Endothelial cell of umbilical vein (primary cell): Measurements from ENCODE around the gene ADCY7. TPM values are rescaled to one million over a fixed set of nuclear protein-coding genes. Genes with fewer than 3 reads are reported as not detected.
A peak's percentile ranks its signal among the peaks of the same experiment; 100 is the strongest.

ENCODE experiments used
- BruUV-seq: library from RNA; stranded (reverse); fragments of 400-500 nt; replicated peaks from 2 replicates; lab custom pipeline; 2021; lab: Mats Ljungman, UMichigan
- CTCF ChIA-PET: fragments of 300-600, 350-600 bp; sonication (Branson Sonifier 250); formaldehyde crosslinking; loops from one replicate; lab custom pipeline; 2021; ENCODE audit warnings: antibody characterized with exemption, inconsistent platforms; lab: Charles Lee
- POLR2A ChIA-PET: fragments of 300-600, 350-600 bp; sonication (Branson Sonifier 250); formaldehyde crosslinking; loops from one replicate; lab custom pipeline; 2021; ENCODE audit warnings: antibody characterized with exemption, inconsistent platforms; lab: Charles Lee
- DNase-seq: peaks from one replicate; pipeline ENCODE4 v3.0.0-alpha.2; 2011; ENCODE audit warnings: low read depth, low spot score
- FAIRE-seq: peaks from 2 replicates; lab custom pipeline; 2011; peaks lifted over from hg19 to GRCh38; lab: Jason Lieb, UNC
- H2AFZ ChIP-seq: 2 replicates; pipeline ENCODE4 v1.6.0; 2012; ENCODE audit warnings: low read depth, low read length, control low read depth, inconsistent platforms
- H3K27ac ChIP-seq: 2 replicates; pipeline ENCODE4 v1.5.1; 2011; ENCODE audit warnings: low read depth, mild to moderate bottlenecking, control low read depth, low read length, moderate library complexity; ENCODE audit not compliant: insufficient read depth
- H3K27me3 ChIP-seq, 2 experiments: 2 replicates each; pipeline versions ENCODE4 v1.6.0 to v1.6.1; 2011; ENCODE audit warnings: low read length in 2 of 2, mixed read lengths in 1 of 2; ENCODE audit not compliant: control insufficient read depth in 2 of 2, insufficient read depth in 2 of 2
- H3K36me3 ChIP-seq, 2 experiments: 2 replicates in 1 of 2; 3 replicates in 1 of 2; pipeline ENCODE4 v1.5.1; 2011; ENCODE audit warnings: low read length in 2 of 2, mild to moderate bottlenecking in 1 of 2, moderate library complexity in 1 of 2; ENCODE audit not compliant: control insufficient read depth in 2 of 2, insufficient read depth in 2 of 2; ENCODE audit errors: extremely low read depth in 1 of 2
- H3K4me1 ChIP-seq: 3 replicates; pipeline ENCODE4 v1.5.1; 2011; ENCODE audit warnings: mild to moderate bottlenecking, low read length; ENCODE audit not compliant: control insufficient read depth, insufficient read depth; ENCODE audit errors: extremely low read depth
- H3K4me2 ChIP-seq: 2 replicates; pipeline ENCODE4 v1.6.1; 2011; ENCODE audit warnings: low read length, control low read depth, mixed read lengths; ENCODE audit not compliant: insufficient read depth
- H3K4me3 ChIP-seq, 3 experiments: fragments of 200-600 bp in 1 of 3; sonication (generic), shearing (Covaris generic) in 1 of 3; replicated peaks in 1 of 3; 2 replicates each; pipeline ENCODE4 v1.5.1; 2011 to 2016; ENCODE audit warnings: control low read depth in 3 of 3, low read length in 3 of 3, mild to moderate bottlenecking in 2 of 3, inconsistent platforms in 1 of 3, low read depth in 1 of 3, moderate library complexity in 1 of 3; ENCODE audit not compliant: insufficient read depth in 1 of 3
- H3K79me2 ChIP-seq: 2 replicates; pipeline ENCODE4 v1.6.0; 2012; ENCODE audit warnings: low read length, inconsistent platforms; ENCODE audit not compliant: control insufficient read depth, insufficient read depth
- H3K9ac ChIP-seq: replicated peaks from 2 replicates; pipeline ENCODE3; 2011; ENCODE audit warnings: low read length, control low read depth; ENCODE audit not compliant: insufficient read depth; ENCODE audit errors: extremely low read depth
- H3K9me1 ChIP-seq: replicated peaks from 3 replicates; pipeline ENCODE4 v1.6.0; 2011; ENCODE audit warnings: mild to moderate bottlenecking, low read length; ENCODE audit not compliant: control insufficient read depth, insufficient read depth; ENCODE audit errors: extremely low read depth
- H3K9me3 ChIP-seq: replicated peaks from 2 replicates; pipeline ENCODE4 v1.5.1; 2012; ENCODE audit warnings: low read length, inconsistent platforms; ENCODE audit not compliant: control insufficient read depth, insufficient read depth
- H4K20me1 ChIP-seq: replicated peaks from 2 replicates; pipeline ENCODE3; 2011; ENCODE audit warnings: mild to moderate bottlenecking, low read length; ENCODE audit not compliant: control insufficient read depth, insufficient read depth; ENCODE audit errors: extremely low read depth
- CTCF ChIP-seq, 2 donors: IDR thresholded peaks; 1 replicate in 1 of 2; 2 replicates in 1 of 2; pipeline ENCODE4 v1.5.1; 2011; ENCODE audit warnings: low read length in 2 of 2, mild to moderate bottlenecking in 2 of 2, moderate library complexity in 2 of 2, control low read depth in 1 of 2, inconsistent platforms in 1 of 2, low read depth in 1 of 2; ENCODE audit not compliant: insufficient read depth in 1 of 2; ENCODE audit errors: extremely low read depth in 1 of 2
- EZH2 ChIP-seq: IDR thresholded peaks from 2 replicates; pipeline ENCODE4 v1.6.1; 2012; ENCODE audit warnings: borderline replicate concordance, low read depth, mild to moderate bottlenecking, moderate library complexity, low read length, inconsistent platforms; ENCODE audit not compliant: severe bottlenecking
- FOS ChIP-seq: IDR thresholded peaks from 2 replicates; pipeline ENCODE4 v1.6.1; 2011; ENCODE audit warnings: mild to moderate bottlenecking, low read length, moderate library complexity, borderline replicate concordance; ENCODE audit not compliant: insufficient read depth
- GATA2 ChIP-seq: IDR thresholded peaks from 2 replicates; pipeline ENCODE4 v1.7.0; 2011; ENCODE audit warnings: low read depth, mild to moderate bottlenecking, moderate library complexity, mixed read lengths, low read length; ENCODE audit not compliant: insufficient read length, insufficient read depth
- JUN ChIP-seq: IDR thresholded peaks from 2 replicates; pipeline ENCODE4 v1.6.1; 2011; ENCODE audit warnings: borderline replicate concordance, low read depth; ENCODE audit not compliant: insufficient read length, insufficient read depth
- MAX ChIP-seq: IDR thresholded peaks from 2 replicates; pipeline ENCODE4 v1.6.1; 2011; ENCODE audit not compliant: insufficient read depth, insufficient read length
- MYC ChIP-seq: IDR thresholded peaks from one replicate; pipeline ENCODE4 v1.6.1; 2011; ENCODE audit warnings: mild to moderate bottlenecking, low read depth, low read length
- POLR2A ChIP-seq: IDR thresholded peaks from 2 replicates; pipeline ENCODE4 v1.6.1; 2012; ENCODE audit warnings: low read depth, mild to moderate bottlenecking, control low read depth, low read length
- POLR2AphosphoS5 ChIP-seq: IDR thresholded peaks from 2 replicates; pipeline ENCODE4 v1.6.1; 2012; ENCODE audit warnings: low read depth, mild to moderate bottlenecking, control low read depth, low read length, moderate library complexity; ENCODE audit not compliant: insufficient read depth
- dilution Hi-C: fragments of 300-500 bp; cut with MboI; formaldehyde crosslinking; loops from one replicate; pipeline ENCODE4 v1.15.0; 2019; ENCODE audit warnings: low sequenced_read_pairs; ENCODE audit not compliant: extremely low pct_ligation_motif_present
- intact Hi-C: fragments of 100-400 bp; cut with micrococcal nuclease; formaldehyde crosslinking; loops from one replicate; pipeline ENCODE4 v1.10.0; 2022
- polyA plus RNA-seq, 4 experiments: library from polyadenylated mRNA; depleted of rRNA in 3 of 4; stranded (reverse) in 3 of 4; unstranded in 1 of 4; fragments of >200 nt; gene quantifications; 2 replicates each; pipeline versions ENCODE4 v1.2.1 to v1.2.3, GENCODE V29; 2011 to 2012; ENCODE audit warnings: missing spikeins in 1 of 4
- total RNA-seq: library from RNA; stranded (reverse); gene quantifications from 2 replicates; pipeline ENCODE4 v1.2.3, GENCODE V29; 2021

Gene ADCY7
- total and polyA plus RNA-seq, 2 donors (not counting 3 experiments of a cell fraction or from before 2014, with no cell fraction given), result 3.5 to 9.3 TPM

- FAIRE-seq (peak; percentile 37), DNase-seq (no peak)
- Histone ChIP-seq H2AFZ (no peak overlapping the region), H3K9me1 (no peaks in the 10 kb centered on the region), H3K36me3 (peaks cover 18 to 22% of the 10 kb centered on the region in 2 experiments), H3K4me2 (no peak overlapping the region), H3K27me3 (no peaks in the 10 kb centered on the region), H3K27ac (no peak overlapping the region), H3K9ac (no peak overlapping the region), H3K9me3 (no peaks in the 10 kb centered on the region), H3K4me1 (peaks cover 12% of the 10 kb centered on the region), H3K4me3 (no peak overlapping the region), H4K20me1 (no peaks in the 10 kb centered on the region), H3K79me2 (no peaks in the 10 kb centered on the region)
- dilution Hi-C loops (no loop called here), intact Hi-C loops (no loop called here)
- CTCF ChIA-PET, result interaction anchor here (0.7 kb wide), 1 partner anchor 10 kb away, joined by 3 read pairs; no protein-coding TSS in a partner anchor
- no TSS peak for BruUV-seq
- POLR2A ChIA-PET, result no interaction called here
- TF ChIP-seq POLR2A (no peak), CTCF (IDR thresholded peaks at IDR 0.05; ENCODE audit: extremely low read depth in 1 of 2, insufficient read depth in 1 of 2, low read depth in 1 of 2, low read length in 2 of 2) (no peak), POLR2AphosphoS5 (no peak), MYC (no peak), EZH2 (no peak), GATA2 (no peak), MAX (no peak), JUN (no peak), FOS (no peak)
Observed at GRCh38 chr16:50316848-50317630, 50.7 kb downstream of the ADCY7 start.
